ENCODE measurements around the gene INHA.

DNA sequence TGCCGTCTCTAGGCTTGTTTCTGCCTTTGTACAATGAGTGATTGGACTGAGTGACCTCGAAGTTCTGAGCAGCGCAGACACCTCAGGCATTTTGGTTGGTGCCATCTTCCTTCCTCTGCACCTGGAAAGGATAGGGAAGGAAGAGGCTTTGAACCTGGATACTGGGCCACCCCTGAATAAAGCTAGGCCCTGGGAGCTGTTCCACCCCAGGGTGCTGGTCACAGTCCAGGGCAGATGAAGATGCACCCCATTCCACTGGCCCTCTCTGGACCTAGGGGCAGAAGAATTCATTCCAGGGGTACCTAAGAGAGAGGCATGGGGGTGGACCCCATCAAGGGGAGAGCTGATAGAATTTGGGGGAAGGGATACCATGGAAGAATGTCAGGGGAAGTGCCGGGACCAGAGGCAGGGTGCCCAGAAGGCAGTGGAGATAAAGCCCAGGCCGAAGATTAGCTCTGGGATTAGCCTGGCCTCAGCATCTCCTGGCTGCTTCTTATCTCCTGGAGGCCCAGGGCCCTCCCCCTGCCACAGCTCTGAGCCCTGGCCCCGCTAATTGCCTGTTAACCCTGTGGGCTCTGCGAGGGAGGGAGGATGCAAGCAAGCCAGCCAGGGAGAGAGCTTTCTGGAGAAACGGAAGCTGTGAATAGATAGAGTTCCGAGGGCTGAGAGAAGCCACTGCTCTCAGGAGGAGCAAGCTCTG is 46.4 kb upstream of the INHA start:
- TF ChIP-seq, protein P1, sequence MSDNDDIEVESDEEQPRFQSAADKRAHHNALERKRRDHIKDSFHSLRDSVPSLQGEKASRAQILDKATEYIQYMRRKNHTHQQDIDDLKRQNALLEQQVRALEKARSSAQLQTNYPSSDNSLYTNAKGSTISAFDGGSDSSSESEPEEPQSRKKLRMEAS (IDR thresholded peaks at IDR 0.05) = no peak
- TF ChIP-seq, protein P2, sequence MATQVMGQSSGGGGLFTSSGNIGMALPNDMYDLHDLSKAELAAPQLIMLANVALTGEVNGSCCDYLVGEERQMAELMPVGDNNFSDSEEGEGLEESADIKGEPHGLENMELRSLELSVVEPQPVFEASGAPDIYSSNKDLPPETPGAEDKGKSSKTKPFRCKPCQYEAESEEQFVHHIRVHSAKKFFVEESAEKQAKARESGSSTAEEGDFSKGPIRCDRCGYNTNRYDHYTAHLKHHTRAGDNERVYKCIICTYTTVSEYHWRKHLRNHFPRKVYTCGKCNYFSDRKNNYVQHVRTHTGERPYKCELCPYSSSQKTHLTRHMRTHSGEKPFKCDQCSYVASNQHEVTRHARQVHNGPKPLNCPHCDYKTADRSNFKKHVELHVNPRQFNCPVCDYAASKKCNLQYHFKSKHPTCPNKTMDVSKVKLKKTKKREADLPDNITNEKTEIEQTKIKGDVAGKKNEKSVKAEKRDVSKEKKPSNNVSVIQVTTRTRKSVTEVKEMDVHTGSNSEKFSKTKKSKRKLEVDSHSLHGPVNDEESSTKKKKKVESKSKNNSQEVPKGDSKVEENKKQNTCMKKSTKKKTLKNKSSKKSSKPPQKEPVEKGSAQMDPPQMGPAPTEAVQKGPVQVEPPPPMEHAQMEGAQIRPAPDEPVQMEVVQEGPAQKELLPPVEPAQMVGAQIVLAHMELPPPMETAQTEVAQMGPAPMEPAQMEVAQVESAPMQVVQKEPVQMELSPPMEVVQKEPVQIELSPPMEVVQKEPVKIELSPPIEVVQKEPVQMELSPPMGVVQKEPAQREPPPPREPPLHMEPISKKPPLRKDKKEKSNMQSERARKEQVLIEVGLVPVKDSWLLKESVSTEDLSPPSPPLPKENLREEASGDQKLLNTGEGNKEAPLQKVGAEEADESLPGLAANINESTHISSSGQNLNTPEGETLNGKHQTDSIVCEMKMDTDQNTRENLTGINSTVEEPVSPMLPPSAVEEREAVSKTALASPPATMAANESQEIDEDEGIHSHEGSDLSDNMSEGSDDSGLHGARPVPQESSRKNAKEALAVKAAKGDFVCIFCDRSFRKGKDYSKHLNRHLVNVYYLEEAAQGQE (IDR thresholded peaks at IDR 0.05; ENCODE audit: low read depth) = no peak
- no peak for TF ChIP-seq RAD21 (IDR thresholded peaks at IDR 0.05; ENCODE audit: low read depth)
- TF ChIP-seq YY1 (IDR thresholded peaks at IDR 0.05; ENCODE audit: low read depth) = no peak
- no peak for TF ChIP-seq TCF12 (IDR thresholded peaks at IDR 0.05; ENCODE audit: low read depth)
- no peak for TF ChIP-seq TAF1 (IDR thresholded peaks at IDR 0.05; ENCODE audit: low read depth)
- no peak for TF ChIP-seq EP300 (IDR thresholded peaks at IDR 0.05; ENCODE audit: borderline replicate concordance)
- no peak for TF ChIP-seq FOXM1 (IDR thresholded peaks at IDR 0.05; ENCODE audit: borderline replicate concordance, low read depth)
- no peak for TF ChIP-seq NFIC (IDR thresholded peaks at IDR 0.05)
- no peak for TF ChIP-seq CEBPB (IDR thresholded peaks at IDR 0.05)
- no peak for TF ChIP-seq EGR1 (IDR thresholded peaks at IDR 0.05)
- no peak for TF ChIP-seq ZBTB7A (IDR thresholded peaks at IDR 0.05; ENCODE audit: low read depth)
- no peak for TF ChIP-seq TEAD4 (IDR thresholded peaks at IDR 0.05)

All from Ishikawa (cell line).